Stimulated activated CD8-positive, alpha-beta memory T cell treated with anti-CD3 and anti-CD28 coated beads, Interleukin-12 subunit alpha, Interleukin-12 subunit beta, amount 100 ng/mL, for 4 hours (primary cell): ENCODE results near the gene DNAH3.
"Not testable (repeated sequence)": the region's sequence is repeated elsewhere in the genome, so short reads cannot be mapped to it uniquely, and the experiment has no call there.

Experiments used
- DNase-seq: peaks from one replicate; pipeline ENCODE4 v3.0.0-alpha.2; 2020; ENCODE audit warnings: low read depth

Gene DNAH3

GRCh38 chr16:21169249-21169981, 18.8 kb upstream of the DNAH3 start:
- no peak for DNase-seq

GRCh38 chr16:21167929-21168602, 17.4 kb upstream of the DNAH3 start:
- no peak for DNase-seq

GRCh38 chr16:21167360-21167759, 16.7 kb upstream of the DNAH3 start:
- DNase-seq, result no peak

GRCh38 chr16:21166561-21166961, 15.9 kb upstream of the DNAH3 start:
- no peak for DNase-seq

- DNase-seq, result no peak
Measured at GRCh38 chr16:21164521-21165168, 14.0 kb upstream of the DNAH3 start.

- no peak for DNase-seq
Measured at GRCh38 chr16:21163576-21163975, 12.9 kb upstream of the DNAH3 start.

- no peak for DNase-seq
Measured at GRCh38 chr16:21162661-21163151, 12.1 kb upstream of the DNAH3 start.

GRCh38 chr16:21161211-21161610, 10.6 kb upstream of the DNAH3 start:
- no peak for DNase-seq

GRCh38 chr16:21160276-21160675, 9.6 kb upstream of the DNAH3 start:
- DNase-seq, result no peak

- DNase-seq, result no peak
Measured at GRCh38 chr16:21159281-21159951, 8.8 kb upstream of the DNAH3 start.

- peak; percentile 61 for DNase-seq
Measured at GRCh38 chr16:21158208-21159110, 7.8 kb upstream of the DNAH3 start, which contains the start of gene LDAF1. Gene LDAF1 (plus strand): TSS chr16:21158674. CDS start chr16:21161183, 2,509 bp downstream.

- no peak for DNase-seq
Measured at GRCh38 chr16:21157632-21158031, 7.0 kb upstream of the DNAH3 start.

GRCh38 chr16:21156767-21157467, 6.3 kb upstream of the DNAH3 start:
- DNase-seq, result no peak

GRCh38 chr16:21156011-21156410, 5.4 kb upstream of the DNAH3 start:
- DNase-seq, result not testable (repeated sequence)

- not testable (repeated sequence) for DNase-seq
Measured at GRCh38 chr16:21153124-21153729, 2.6 kb upstream of the DNAH3 start.

GRCh38 chr16:21152160-21153030, 1.7 kb upstream of the DNAH3 start:
- DNase-seq, result not testable (repeated sequence)

- DNase-seq, result no peak
Measured at GRCh38 chr16:21145738-21146137, 4.9 kb downstream of the DNAH3 start.

- DNase-seq, result no peak
Measured at GRCh38 chr16:21134053-21134452, 16.6 kb downstream of the DNAH3 start.

GRCh38 chr16:21130811-21131210, 19.8 kb downstream of the DNAH3 start:
- no peak for DNase-seq
